ENCODE results near the gene POLE2.

DNA sequence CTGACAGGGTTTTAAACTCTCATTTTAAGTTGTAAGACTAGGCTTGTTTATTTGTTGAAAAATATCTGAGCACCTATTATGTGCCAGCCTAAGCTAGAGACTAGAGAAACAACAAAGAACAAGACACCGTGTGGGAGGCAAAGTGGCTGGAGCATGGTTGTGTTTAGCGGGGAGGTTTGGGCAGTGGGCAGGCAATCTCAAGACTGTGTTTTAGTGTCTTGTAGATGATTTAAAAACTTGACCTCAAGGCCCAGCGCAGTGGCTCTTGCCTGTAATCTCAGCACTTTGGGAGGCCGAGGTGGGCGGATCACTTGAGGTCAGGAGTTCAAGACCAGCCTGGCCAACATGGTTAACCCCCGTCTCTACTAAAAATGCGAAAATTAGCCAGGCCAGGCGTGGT lies 75.3 kb downstream of the POLE2 start:
- TF ChIP-seq ZNF10 (tag by site-specific recombination; IDR thresholded peaks at IDR 0.05) (no peak), ZNF239 (tag by site-specific recombination; IDR thresholded peaks at IDR 0.05) (no peak), ZNF19 (tag by site-specific recombination; IDR thresholded peaks at IDR 0.05; ENCODE audit: low read depth) (no peak), REST (tag by site-specific recombination; IDR thresholded peaks at IDR 0.05) (no peak), ZNF473 (tag by site-specific recombination; IDR thresholded peaks at IDR 0.05) (no peak), ZNF670 (tag by site-specific recombination; IDR thresholded peaks at IDR 0.05; ENCODE audit: low read depth) (no peak), ZNF112 (tag by site-specific recombination; IDR thresholded peaks at IDR 0.05) (no peak), OSR2 (tag by site-specific recombination; IDR thresholded peaks at IDR 0.05) (no peak), ZNF404 (tag by site-specific recombination; IDR thresholded peaks at IDR 0.05) (no peak), ZNF830 (tag by site-specific recombination; IDR thresholded peaks at IDR 0.05; ENCODE audit: low read depth) (no peak), ZBTB17 (tag by site-specific recombination; IDR thresholded peaks at IDR 0.05) (no peak)
- TF ChIP-seq, protein P1, sequence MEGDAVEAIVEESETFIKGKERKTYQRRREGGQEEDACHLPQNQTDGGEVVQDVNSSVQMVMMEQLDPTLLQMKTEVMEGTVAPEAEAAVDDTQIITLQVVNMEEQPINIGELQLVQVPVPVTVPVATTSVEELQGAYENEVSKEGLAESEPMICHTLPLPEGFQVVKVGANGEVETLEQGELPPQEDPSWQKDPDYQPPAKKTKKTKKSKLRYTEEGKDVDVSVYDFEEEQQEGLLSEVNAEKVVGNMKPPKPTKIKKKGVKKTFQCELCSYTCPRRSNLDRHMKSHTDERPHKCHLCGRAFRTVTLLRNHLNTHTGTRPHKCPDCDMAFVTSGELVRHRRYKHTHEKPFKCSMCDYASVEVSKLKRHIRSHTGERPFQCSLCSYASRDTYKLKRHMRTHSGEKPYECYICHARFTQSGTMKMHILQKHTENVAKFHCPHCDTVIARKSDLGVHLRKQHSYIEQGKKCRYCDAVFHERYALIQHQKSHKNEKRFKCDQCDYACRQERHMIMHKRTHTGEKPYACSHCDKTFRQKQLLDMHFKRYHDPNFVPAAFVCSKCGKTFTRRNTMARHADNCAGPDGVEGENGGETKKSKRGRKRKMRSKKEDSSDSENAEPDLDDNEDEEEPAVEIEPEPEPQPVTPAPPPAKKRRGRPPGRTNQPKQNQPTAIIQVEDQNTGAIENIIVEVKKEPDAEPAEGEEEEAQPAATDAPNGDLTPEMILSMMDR (tag by site-specific recombination; IDR thresholded peaks at IDR 0.05) = no peak
- TF ChIP-seq, protein P2, sequence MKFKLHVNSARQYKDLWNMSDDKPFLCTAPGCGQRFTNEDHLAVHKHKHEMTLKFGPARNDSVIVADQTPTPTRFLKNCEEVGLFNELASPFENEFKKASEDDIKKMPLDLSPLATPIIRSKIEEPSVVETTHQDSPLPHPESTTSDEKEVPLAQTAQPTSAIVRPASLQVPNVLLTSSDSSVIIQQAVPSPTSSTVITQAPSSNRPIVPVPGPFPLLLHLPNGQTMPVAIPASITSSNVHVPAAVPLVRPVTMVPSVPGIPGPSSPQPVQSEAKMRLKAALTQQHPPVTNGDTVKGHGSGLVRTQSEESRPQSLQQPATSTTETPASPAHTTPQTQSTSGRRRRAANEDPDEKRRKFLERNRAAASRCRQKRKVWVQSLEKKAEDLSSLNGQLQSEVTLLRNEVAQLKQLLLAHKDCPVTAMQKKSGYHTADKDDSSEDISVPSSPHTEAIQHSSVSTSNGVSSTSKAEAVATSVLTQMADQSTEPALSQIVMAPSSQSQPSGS (tag by site-specific recombination; IDR thresholded peaks at IDR 0.05; ENCODE audit: low read depth) = no peak

Measured in HEK293 (cell line).